K562 (cell line): ENCODE measurements around the gene MARCHF7. TPM values are rescaled to one million over a fixed set of nuclear protein-coding genes. Genes with fewer than 3 reads are reported as not detected.

Source experiments
- ATF7 ChIP-seq: fragments of 450-650 bp; IDR thresholded peaks from 2 replicates; pipeline ENCODE4 v1.7.1; 2014; ENCODE audit warnings: mild to moderate bottlenecking, moderate library complexity
- CBFB ChIP-seq: sonication (generic); formaldehyde crosslinking; IDR thresholded peaks from 2 replicates; pipeline ENCODE4 v1.4.0; 2020; ENCODE audit warnings: mild to moderate bottlenecking, missing genetic modification reagents
- EGR1 ChIP-seq: fragments of 450-650 bp; conservative IDR thresholded peaks from 2 replicates; pipeline ENCODE4 v1.6.1; 2017; ENCODE audit warnings: mild to moderate bottlenecking
- GATA2 ChIP-seq: sonication (generic); formaldehyde crosslinking; IDR thresholded peaks from 2 replicates; pipeline ENCODE4 v1.4.0; 2020; ENCODE audit warnings: mild to moderate bottlenecking, missing genetic modification reagents
- HMG20B ChIP-seq: fragments of 250-450 bp; sonication (Bioruptor Pico); IDR thresholded peaks from 2 replicates; pipeline ENCODE4 v1.5.0; 2021; ENCODE audit warnings: mild to moderate bottlenecking
- NEUROD1 ChIP-seq: fragments of 150-350 bp; IDR thresholded peaks from 2 replicates; pipeline ENCODE4 v1.6.1; 2014; ENCODE audit warnings: borderline replicate concordance, low read length, low read depth; ENCODE audit not compliant: partially characterized antibody
- NRF1 ChIP-seq, 2 experiments: fragments of 450-650 bp; IDR thresholded peaks in 1 of 2; conservative IDR thresholded peaks in 1 of 2; 2 replicates each; pipeline ENCODE4 v1.6.1; 2014; ENCODE audit warnings: mild to moderate bottlenecking in 2 of 2
- PCBP2 ChIP-seq: fragments of 200-400 bp; formaldehyde crosslinking; IDR thresholded peaks from 2 replicates; pipeline ENCODE4 v1.6.1; 2018; ENCODE audit warnings: low read length, low read depth, mild to moderate bottlenecking, moderate library complexity; ENCODE audit not compliant: poor library complexity, severe bottlenecking
- PML ChIP-seq: IDR thresholded peaks from 2 replicates; pipeline ENCODE4 v1.6.1; 2012; ENCODE audit warnings: low read length, inconsistent platforms
- PTTG1 ChIP-seq: fragments of 450-650 bp; IDR thresholded peaks from 2 replicates; pipeline ENCODE4 v1.6.1; 2016; ENCODE audit warnings: low read depth, mild to moderate bottlenecking, missing genetic modification characterization, missing compliant biosample characterization
- PYGO2 ChIP-seq: fragments of 450-650 bp; IDR thresholded peaks from 2 replicates; pipeline ENCODE4 v1.6.1; 2016; ENCODE audit warnings: mild to moderate bottlenecking, missing genetic modification characterization, moderate library complexity, missing compliant biosample characterization
- RBM25 ChIP-seq: fragments of 200-400 bp; formaldehyde crosslinking; IDR thresholded peaks from 2 replicates; pipeline ENCODE4 v1.6.1; 2018; ENCODE audit warnings: low read length, low read depth, moderate library complexity; ENCODE audit not compliant: severe bottlenecking
- RNF2 ChIP-seq: sonication (generic); IDR thresholded peaks from 2 replicates; pipeline ENCODE4 v1.6.1; 2016
- SMARCB1 ChIP-seq: IDR thresholded peaks from 2 replicates; pipeline ENCODE4 v1.6.1; 2011; ENCODE audit warnings: improper control_type of control experiment, low read depth; ENCODE audit not compliant: insufficient read length
- SREBF2 ChIP-seq: sonication (generic); formaldehyde crosslinking; IDR thresholded peaks from 2 replicates; pipeline ENCODE4 v1.4.0; 2020; ENCODE audit warnings: mild to moderate bottlenecking, missing genetic modification reagents
- TCF3 ChIP-seq: sonication (generic); formaldehyde crosslinking; IDR thresholded peaks from 2 replicates; pipeline ENCODE4 v1.4.0; 2020; ENCODE audit warnings: mild to moderate bottlenecking, missing genetic modification reagents
- TEAD1 ChIP-seq, 2 experiments: fragments of 450-650 bp in 1 of 2; sonication (generic) in 1 of 2; formaldehyde crosslinking; IDR thresholded peaks; 2 replicates each; pipeline versions ENCODE4 v1.4.0 to v1.8.0; 2020 to 2022; ENCODE audit warnings: mild to moderate bottlenecking in 2 of 2, missing genetic modification reagents in 1 of 2
- ZNF212 ChIP-seq: fragments of 450-650 bp; formaldehyde crosslinking; IDR thresholded peaks from 2 replicates; pipeline ENCODE4 v1.4.0; 2020; ENCODE audit warnings: mild to moderate bottlenecking
- ZNF24 ChIP-seq: fragments of 450-650 bp; IDR thresholded peaks from 2 replicates; pipeline ENCODE4 v1.6.1; 2016
- polyA plus RNA-seq, 8 experiments: library from polyadenylated mRNA; depleted of rRNA in 4 of 8; stranded (reverse) in 5 of 8; unstranded in 3 of 8; fragments of >200 nt; fragmentation: Nextera tagmentation in 2 of 8; fragmentation: Illumina TruSeq in 1 of 8; extraction: Ambion mirVana in 2 of 8; extraction: Trizol in 1 of 8; gene quantifications; 2 replicates each; pipeline versions ENCODE4 v1.2.1 to v1.2.3, GENCODE V29; 2011 to 2014; ENCODE audit warnings: inconsistent platforms in 1 of 8, missing spikeins in 1 of 8
- total RNA-seq, 7 experiments: library from RNA; depleted of rRNA in 6 of 7; stranded (reverse); fragments of >200 nt in 6 of 7; fragmentation: Illumina TruSeq in 2 of 7; extraction: Trizol in 2 of 7; gene quantifications; 2 replicates each; pipeline versions ENCODE4 v1.2.1 to v1.2.3, GENCODE V29; 2011 to 2021; ENCODE audit warnings: low replicate concordance in 1 of 7
- TF ChIP-seq, protein P1 (sequence below): fragments of 450-650 bp; IDR thresholded peaks from 2 replicates; pipeline ENCODE4 v1.6.1; 2016
- TF ChIP-seq, protein P2 (sequence below): fragments of 450-650 bp; IDR thresholded peaks from 2 replicates; pipeline ENCODE4 v1.7.1; 2018; ENCODE audit warnings: mild to moderate bottlenecking, low read depth; ENCODE audit not compliant: partially characterized antibody
- TF ChIP-seq, protein P3 (sequence below): fragments of 250-450 bp; sonication (Bioruptor Pico); IDR thresholded peaks from 2 replicates; pipeline ENCODE4 v1.8.0; 2022; ENCODE audit warnings: moderate library complexity, mild to moderate bottlenecking, inconsistent platforms
- TF ChIP-seq, protein P4 (sequence below): fragments of 450-650 bp; formaldehyde crosslinking; IDR thresholded peaks from 2 replicates; pipeline ENCODE4 v1.4.0; 2020; ENCODE audit warnings: mild to moderate bottlenecking, mixed read lengths

MARCHF7 gene
- total and polyA plus RNA-seq, 9 of the 15 experiments (the other 6 are each of a cell fraction or from before 2014, with no cell fraction given): 58.2 to 137 (median 86.7) TPM

DNA sequence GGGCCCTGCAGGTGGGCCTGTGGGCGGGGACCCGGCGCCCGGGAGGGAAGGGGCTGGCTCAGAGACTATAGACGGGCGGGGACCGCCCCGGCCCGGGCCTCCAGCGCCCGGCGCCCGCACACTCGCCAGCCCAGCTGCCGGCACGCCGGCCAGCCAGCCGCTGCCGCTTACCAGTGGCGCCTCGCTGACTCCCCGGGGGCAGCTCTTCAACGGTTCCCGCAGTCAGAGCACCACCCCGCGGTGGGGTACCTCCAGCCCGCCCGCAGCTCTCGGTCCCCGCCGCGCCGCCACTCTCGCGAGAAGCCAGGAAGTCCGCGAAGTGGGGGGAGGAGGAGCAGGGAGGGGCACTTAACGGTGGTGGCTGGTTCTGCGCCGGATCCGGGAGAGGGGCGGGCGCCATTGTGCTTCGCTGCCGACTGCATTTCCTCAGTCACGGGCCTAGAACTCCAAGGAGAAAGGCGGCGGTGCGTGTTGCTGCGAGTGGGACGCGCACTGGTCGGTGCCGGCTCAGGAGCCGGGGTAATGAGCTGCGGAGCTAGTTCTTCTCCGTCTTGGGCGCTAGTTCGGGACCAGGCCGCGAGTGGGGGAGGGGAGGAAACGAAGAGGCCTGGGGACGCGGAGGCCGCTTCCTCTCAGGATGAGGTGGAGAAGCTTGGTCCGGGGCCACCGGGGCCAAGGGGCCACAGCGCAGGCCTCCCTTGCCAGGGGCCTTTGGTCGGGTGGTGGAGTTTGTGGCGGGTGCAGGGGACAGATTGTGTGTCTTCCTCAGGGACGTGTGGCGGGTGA lies at the start of gene MARCHF7 (continued):
- TF ChIP-seq PML (peak; percentile 88), TEAD1 (CRISPR knock-in tag; IDR thresholded peaks at IDR 0.05) (peak in 1 of 2 experiments; percentile 93; a peak in 2 of 4 replicates), SMARCB1 (peak; percentile 74), PCBP2 (peak; percentile 12), HMG20B (no peak), ATF7 (peak; percentile 67), NEUROD1 (peak; percentile 74), EGR1 (0 out of 2 replicates have a peak, but pooled peaks have one; percentile 31), ZNF212 (CRISPR knock-in tag) (0 out of 2 replicates have a peak, but pooled peaks have one; percentile 7), TCF3 (CRISPR knock-in tag) (peak; percentile 3; the same call in 1 of the 2 replicates), GATA2 (CRISPR knock-in tag) (no peak), NRF1 (conservative IDR thresholded peaks at IDR 0.05 in 1 of 2, IDR thresholded peaks at IDR 0.05 in 1 of 2) (peak; percentile 76 to 82), CBFB (CRISPR knock-in tag) (peak; percentile 93), ZNF24 (0 out of 2 replicates have a peak, but pooled peaks have one; percentile 13), RNF2 (0 out of 2 replicates have a peak, but pooled peaks have one; percentile 2), PTTG1 (no peak), RBM25 (peak; percentile 100), SREBF2 (peak; percentile 56; the same call in 1 of the 2 replicates), PYGO2 (no peak)
- TF ChIP-seq, protein P1, sequence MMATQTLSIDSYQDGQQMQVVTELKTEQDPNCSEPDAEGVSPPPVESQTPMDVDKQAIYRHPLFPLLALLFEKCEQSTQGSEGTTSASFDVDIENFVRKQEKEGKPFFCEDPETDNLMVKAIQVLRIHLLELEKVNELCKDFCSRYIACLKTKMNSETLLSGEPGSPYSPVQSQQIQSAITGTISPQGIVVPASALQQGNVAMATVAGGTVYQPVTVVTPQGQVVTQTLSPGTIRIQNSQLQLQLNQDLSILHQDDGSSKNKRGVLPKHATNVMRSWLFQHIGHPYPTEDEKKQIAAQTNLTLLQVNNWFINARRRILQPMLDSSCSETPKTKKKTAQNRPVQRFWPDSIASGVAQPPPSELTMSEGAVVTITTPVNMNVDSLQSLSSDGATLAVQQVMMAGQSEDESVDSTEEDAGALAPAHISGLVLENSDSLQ: peak; percentile 11; the same call in 1 of the 2 replicates
- TF ChIP-seq, protein P2, sequence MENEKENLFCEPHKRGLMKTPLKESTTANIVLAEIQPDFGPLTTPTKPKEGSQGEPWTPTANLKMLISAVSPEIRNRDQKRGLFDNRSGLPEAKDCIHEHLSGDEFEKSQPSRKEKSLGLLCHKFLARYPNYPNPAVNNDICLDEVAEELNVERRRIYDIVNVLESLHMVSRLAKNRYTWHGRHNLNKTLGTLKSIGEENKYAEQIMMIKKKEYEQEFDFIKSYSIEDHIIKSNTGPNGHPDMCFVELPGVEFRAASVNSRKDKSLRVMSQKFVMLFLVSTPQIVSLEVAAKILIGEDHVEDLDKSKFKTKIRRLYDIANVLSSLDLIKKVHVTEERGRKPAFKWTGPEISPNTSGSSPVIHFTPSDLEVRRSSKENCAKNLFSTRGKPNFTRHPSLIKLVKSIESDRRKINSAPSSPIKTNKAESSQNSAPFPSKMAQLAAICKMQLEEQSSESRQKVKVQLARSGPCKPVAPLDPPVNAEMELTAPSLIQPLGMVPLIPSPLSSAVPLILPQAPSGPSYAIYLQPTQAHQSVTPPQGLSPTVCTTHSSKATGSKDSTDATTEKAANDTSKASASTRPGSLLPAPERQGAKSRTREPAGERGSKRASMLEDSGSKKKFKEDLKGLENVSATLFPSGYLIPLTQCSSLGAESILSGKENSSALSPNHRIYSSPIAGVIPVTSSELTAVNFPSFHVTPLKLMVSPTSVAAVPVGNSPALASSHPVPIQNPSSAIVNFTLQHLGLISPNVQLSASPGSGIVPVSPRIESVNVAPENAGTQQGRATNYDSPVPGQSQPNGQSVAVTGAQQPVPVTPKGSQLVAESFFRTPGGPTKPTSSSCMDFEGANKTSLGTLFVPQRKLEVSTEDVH: no peak
- TF ChIP-seq, protein P3, sequence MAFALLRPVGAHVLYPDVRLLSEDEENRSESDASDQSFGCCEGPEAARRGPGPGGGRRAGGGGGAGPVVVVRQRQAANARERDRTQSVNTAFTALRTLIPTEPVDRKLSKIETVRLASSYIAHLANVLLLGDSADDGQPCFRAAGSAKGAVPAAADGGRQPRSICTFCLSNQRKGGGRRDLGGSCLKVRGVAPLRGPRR (CRISPR knock-in tag): no peak
- TF ChIP-seq, protein P4, sequence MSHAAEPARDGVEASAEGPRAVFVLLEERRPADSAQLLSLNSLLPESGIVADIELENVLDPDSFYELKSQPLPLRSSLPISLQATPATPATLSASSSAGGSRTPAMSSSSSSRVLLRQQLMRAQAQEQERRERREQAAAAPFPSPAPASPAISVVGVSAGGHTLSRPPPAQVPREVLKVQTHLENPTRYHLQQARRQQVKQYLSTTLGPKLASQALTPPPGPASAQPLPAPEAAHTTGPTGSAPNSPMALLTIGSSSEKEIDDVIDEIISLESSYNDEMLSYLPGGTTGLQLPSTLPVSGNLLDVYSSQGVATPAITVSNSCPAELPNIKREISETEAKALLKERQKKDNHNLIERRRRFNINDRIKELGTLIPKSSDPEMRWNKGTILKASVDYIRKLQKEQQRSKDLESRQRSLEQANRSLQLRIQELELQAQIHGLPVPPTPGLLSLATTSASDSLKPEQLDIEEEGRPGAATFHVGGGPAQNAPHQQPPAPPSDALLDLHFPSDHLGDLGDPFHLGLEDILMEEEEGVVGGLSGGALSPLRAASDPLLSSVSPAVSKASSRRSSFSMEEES: no peak
